GM10266 (cell line): ENCODE results near the gene DPH1.

Experiments used
- DNase-seq: peaks from one replicate; pipeline ENCODE4 v3.0.0; 2012; ENCODE audit errors: extremely low spot score
- CTCF ChIP-seq: IDR thresholded peaks from 2 replicates; pipeline ENCODE4 v1.5.1; 2012; ENCODE audit warnings: mild to moderate bottlenecking, low read depth; ENCODE audit not compliant: control insufficient read depth, insufficient read depth; ENCODE audit errors: missing control alignments

The DPH1 gene

GRCh38 chr17:2057175-2057759 is 27.3 kb downstream of the DPH1 start:
- no peak for TF ChIP-seq CTCF
- no peak for DNase-seq

GRCh38 chr17:2057760-2058585 is 28.0 kb downstream of the DPH1 start:
- TF ChIP-seq CTCF, result no peak
- no peak for DNase-seq

- DNase-seq, result peak; percentile 86
- TF ChIP-seq CTCF, result peak; percentile 97
Measured at GRCh38 chr17:2058586-2059546, 28.9 kb downstream of the DPH1 start.

GRCh38 chr17:2059547-2060384 is 29.8 kb downstream of the DPH1 start:
- DNase-seq, result no peak
- no peak for TF ChIP-seq CTCF

GRCh38 chr17:2060385-2060658 is 30.4 kb downstream of the DPH1 start:
- no peak for DNase-seq
- no peak for TF ChIP-seq CTCF

- no peak for DNase-seq
- no peak for TF ChIP-seq CTCF
Measured at GRCh38 chr17:2060681-2061440, 30.9 kb downstream of the DPH1 start.
